Stomach (tissue), 9 donors: ENCODE data around the gene MPG. TPM values are rescaled to one million over a fixed set of nuclear protein-coding genes. Genes with fewer than 3 reads are reported as not detected.
"Not testable (repeated sequence)": the region's sequence is repeated elsewhere in the genome, so short reads cannot be mapped to it uniquely, and the experiment has no call there.

Experiments used
- DNase-seq, 2 donors: peaks; one replicate each; pipeline versions ENCODE4 v3.0.0 to v3.0.0-alpha.2; 2013 to 2019
- H3K27ac ChIP-seq, 5 donors: fragments of 200-600 bp in 4 of 5; sonication (generic) in 4 of 5; one replicate each; pipeline ENCODE4 v1.5.1; 2013 to 2019; ENCODE audit warnings: mild to moderate bottlenecking in 1 of 5, moderate library complexity in 1 of 5
- H3K27me3 ChIP-seq, 3 donors: fragments of 200-600 bp; sonication (generic); one replicate each; pipeline ENCODE4 v1.5.1; 2017 to 2019; ENCODE audit warnings: mixed run types in 1 of 3
- H3K36me3 ChIP-seq, 4 donors: fragments of 200-600 bp; sonication (generic); 1 replicate in 3 of 4; 2 replicates in 1 of 4; pipeline ENCODE4 v1.5.1; 2016 to 2019
- H3K4me1 ChIP-seq, 4 donors: fragments of 200-600 bp; sonication (generic); one replicate each; pipeline ENCODE4 v1.5.1; 2016 to 2019
- H3K4me3 ChIP-seq, 4 donors: fragments of 200-600 bp; sonication (generic) in 3 of 4; one replicate each; pipeline ENCODE4 v1.5.1; 2016 to 2019; ENCODE audit warnings: mild to moderate bottlenecking in 1 of 4
- H3K9me3 ChIP-seq, 4 donors: fragments of 200-600 bp; sonication (generic); one replicate each; pipeline ENCODE4 v1.5.1; 2016 to 2019
- EP300 ChIP-seq: sonication (generic); formaldehyde crosslinking; IDR thresholded peaks from one replicate; pipeline ENCODE4 v1.6.1; 2017; ENCODE audit warnings: antibody characterized with exemption
- POLR2A ChIP-seq, 4 donors: fragments of 450-650 bp; IDR thresholded peaks; one replicate each; pipeline ENCODE4 v1.6.1; 2016; ENCODE audit warnings: antibody characterized with exemption in 4 of 4, control low read depth in 2 of 4, mild to moderate bottlenecking in 1 of 4, moderate library complexity in 1 of 4
- POLR2AphosphoS5 ChIP-seq, 3 donors: sonication (generic); formaldehyde crosslinking; IDR thresholded peaks; one replicate each; pipeline ENCODE4 v1.6.1; 2016; ENCODE audit warnings: antibody characterized with exemption in 3 of 3
- WGBS, 5 donors: extraction: QIAGEN DNeasy Blood & Tissue Kit in 3 of 5; methylation state at CpG; one replicate each; pipeline versions ENCODE4 v1.1.5 to v1.1.7; 2013 to 2018; 5-methylcytosine and 5-hydroxymethylcytosine counted together
- intact Hi-C: fragments of 100-400 bp; cut with DNase I; formaldehyde crosslinking; loops from one replicate; pipeline ENCODE4 v1.15.1; 2023; ENCODE audit warnings: low total_unique reads
- polyA plus RNA-seq, 3 donors: library from polyadenylated mRNA; stranded (reverse); fragments of 200-250 nt; gene quantifications; one replicate each; pipeline ENCODE4 v1.2.3, GENCODE V29; 2013
- total RNA-seq, 5 donors: library from RNA; depleted of rRNA; stranded (reverse); fragments of >200 nt; gene quantifications; one replicate each; pipeline versions ENCODE4 v1.1.0 to v1.2.3, GENCODE V29; 2014 to 2016
- TF ChIP-seq, protein P1 (sequence below), 7 experiments: fragments of 450-650 bp in 4 of 7; fragments of 200-600 bp in 3 of 7; sonication (generic) in 3 of 7; IDR thresholded peaks; one replicate each; pipeline ENCODE4 v1.5.1; 2016 to 2019; ENCODE audit warnings: antibody characterized with exemption in 7 of 7, control low read depth in 2 of 7, mild to moderate bottlenecking in 1 of 7
- donor health status: healthy with polysubstance abuse.
- donor health status: Bipolar disorder and iron deficiency.
- donor health status: healthy.

Gene MPG
- total and polyA plus RNA-seq, 8 donors, result 33.3 to 112 (median 89.3) TPM

DNA sequence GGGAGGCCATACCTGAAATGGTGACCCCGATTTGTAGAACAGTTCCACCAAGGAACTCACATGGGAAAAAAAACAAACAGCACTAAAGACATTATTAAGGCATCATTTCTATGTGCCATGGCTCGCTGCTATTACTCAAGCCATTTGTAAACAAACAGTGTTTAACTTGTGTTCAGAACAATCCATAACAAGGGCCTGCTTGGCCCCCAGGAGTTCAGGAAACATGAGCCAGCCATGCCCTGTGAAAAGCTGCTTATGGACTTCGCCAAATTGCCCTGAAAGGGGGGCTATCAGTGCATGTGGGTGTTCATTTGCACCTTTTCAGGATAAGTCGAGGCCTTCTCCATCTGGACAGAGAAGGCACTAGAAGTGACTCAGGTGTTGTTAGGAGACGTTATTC is 32.6 kb upstream of the MPG start:
- peaks cover 0 to 8% (median 0%) of the 10 kb centered on the region in 4 donors for H3K4me1 ChIP-seq
- no peak overlapping the region for H3K27ac ChIP-seq
- WGBS, 5 donors, result 68 to 78% (median 74%) methylated on average over 5 of the region's 5 CpGs
- no peaks in the 10 kb centered on the region for H3K9me3 ChIP-seq
- peak in 1 of 2 donors; percentile 22 for DNase-seq
- intact Hi-C loops, result no loop called here
- no peak for TF ChIP-seq POLR2AphosphoS5 (IDR thresholded peaks at IDR 0.05)
- H3K36me3 ChIP-seq, result peaks cover 11 to 74% (median 59%) of the 10 kb centered on the region in 4 donors
- no peak overlapping the region for H3K4me3 ChIP-seq
- H3K27me3 ChIP-seq, result no peaks in the 10 kb centered on the region

DNA sequence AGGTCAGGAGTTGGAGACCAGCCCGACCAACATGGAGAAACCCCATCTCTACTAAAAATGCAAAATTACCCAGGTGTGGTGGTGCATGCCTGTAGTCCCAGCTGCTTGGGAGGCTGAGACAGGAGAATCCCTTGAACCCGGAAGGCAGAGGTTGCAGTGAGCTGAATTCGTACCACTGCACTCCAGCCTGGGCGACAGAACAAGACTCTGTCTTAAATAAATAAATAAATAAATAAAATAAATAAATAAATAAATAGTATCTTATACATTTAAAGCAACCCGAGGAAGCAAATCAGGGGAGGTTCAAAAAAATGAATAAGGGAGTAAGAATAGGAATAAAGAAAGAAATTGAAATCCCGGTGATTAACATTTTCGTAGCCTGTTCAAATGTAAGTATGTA is 31.5 kb upstream of the MPG start:
- H3K36me3 ChIP-seq, result peaks cover 11 to 83% (median 66%) of the 10 kb centered on the region in 4 donors
- H3K9me3 ChIP-seq, H3K27ac ChIP-seq, H3K27me3 ChIP-seq, intact Hi-C loops, DNase-seq, H3K4me3 ChIP-seq: not testable (repeated sequence)
- peaks cover 0 to 16% (median 5%) of the 10 kb centered on the region in 4 donors for H3K4me1 ChIP-seq
- 95 to 99% (median 96%) methylated on average over 7 of the region's 7 CpGs for WGBS, 5 donors

DNA sequence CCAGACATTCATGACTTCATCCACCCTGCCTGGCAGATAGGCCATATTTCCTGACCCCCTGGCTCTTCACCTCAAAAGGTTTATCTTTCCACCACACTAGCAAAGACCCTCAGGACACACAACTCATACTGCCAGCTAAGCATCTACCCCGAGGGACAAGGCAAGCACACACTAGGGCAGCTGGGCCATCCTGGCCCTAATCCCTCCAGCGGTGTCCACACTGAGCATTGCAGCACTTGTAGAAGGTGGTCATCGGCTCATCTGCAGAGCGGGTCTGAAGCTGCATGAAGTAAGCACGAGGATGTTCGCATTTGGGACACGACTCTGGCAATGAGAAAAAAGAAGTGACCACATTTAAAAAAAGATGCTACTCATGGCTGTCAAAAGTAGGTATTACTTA is 30.8 kb upstream of the MPG start:
- Histone ChIP-seq H3K27ac (no peak overlapping the region), H3K36me3 (peaks cover 11 to 77% (median 64%) of the 10 kb centered on the region in 4 donors), H3K9me3 (no peaks in the 10 kb centered on the region), H3K4me1 (peaks cover 7 to 23% (median 10%) of the 10 kb centered on the region in 4 donors), H3K27me3 (no peaks in the 10 kb centered on the region), H3K4me3 (no peak overlapping the region)
- DNase-seq, result no peak
- intact Hi-C loops, result no loop called here
- TF ChIP-seq EP300, result no peak
- TF ChIP-seq POLR2AphosphoS5 (IDR thresholded peaks at IDR 0.05), result no peak
- no peak for TF ChIP-seq POLR2A (IDR thresholded peaks at IDR 0.05)
- TF ChIP-seq, protein P1, sequence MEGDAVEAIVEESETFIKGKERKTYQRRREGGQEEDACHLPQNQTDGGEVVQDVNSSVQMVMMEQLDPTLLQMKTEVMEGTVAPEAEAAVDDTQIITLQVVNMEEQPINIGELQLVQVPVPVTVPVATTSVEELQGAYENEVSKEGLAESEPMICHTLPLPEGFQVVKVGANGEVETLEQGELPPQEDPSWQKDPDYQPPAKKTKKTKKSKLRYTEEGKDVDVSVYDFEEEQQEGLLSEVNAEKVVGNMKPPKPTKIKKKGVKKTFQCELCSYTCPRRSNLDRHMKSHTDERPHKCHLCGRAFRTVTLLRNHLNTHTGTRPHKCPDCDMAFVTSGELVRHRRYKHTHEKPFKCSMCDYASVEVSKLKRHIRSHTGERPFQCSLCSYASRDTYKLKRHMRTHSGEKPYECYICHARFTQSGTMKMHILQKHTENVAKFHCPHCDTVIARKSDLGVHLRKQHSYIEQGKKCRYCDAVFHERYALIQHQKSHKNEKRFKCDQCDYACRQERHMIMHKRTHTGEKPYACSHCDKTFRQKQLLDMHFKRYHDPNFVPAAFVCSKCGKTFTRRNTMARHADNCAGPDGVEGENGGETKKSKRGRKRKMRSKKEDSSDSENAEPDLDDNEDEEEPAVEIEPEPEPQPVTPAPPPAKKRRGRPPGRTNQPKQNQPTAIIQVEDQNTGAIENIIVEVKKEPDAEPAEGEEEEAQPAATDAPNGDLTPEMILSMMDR (IDR thresholded peaks at IDR 0.05), result no peak
- WGBS, 5 donors, result 94 to 97% (median 97%) methylated on average over 7 of the region's 7 CpGs

DNA sequence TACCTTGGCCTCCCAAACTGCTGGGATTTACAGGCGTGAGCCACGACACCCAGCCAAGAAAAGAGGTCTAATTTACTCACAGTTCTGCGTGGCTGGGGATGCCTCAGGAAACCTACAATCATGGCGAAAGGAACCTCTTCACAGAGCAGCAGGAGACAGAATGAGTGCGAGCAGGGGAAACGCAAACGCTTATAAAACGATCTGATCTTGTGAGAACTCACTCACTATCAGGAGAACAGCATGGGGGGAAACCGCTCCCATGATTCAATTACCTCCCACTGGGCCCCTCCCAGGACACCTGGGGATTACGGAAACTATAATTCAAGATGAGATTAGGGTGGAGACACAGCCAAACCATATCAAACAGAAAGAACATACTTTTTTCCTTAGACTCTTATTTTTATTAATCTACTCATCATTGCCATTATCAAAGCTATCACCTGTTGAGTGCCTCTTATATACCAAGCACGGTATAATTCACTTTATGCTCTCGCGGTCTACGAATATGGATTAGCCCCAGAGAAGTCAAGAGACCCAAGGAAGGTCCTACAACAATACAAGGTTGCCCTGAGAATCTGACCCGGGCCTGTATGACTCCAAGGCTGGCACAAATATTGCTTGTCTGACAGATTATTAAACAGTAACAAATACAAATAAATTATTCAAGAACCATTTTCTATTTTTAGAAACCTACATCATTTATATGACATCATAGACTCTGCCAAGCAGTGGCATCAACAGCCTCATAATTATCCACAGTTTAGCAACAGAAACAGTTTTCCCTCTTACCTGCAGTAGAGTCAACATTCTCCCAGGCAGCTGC is 27.0 kb upstream of the MPG start:
- DNase-seq, result no peak
- H3K27me3 ChIP-seq, result no peaks in the 10 kb centered on the region
- H3K27ac ChIP-seq, result no peak overlapping the region
- 88 to 93% (median 91%) methylated on average over 15 of the region's 15 CpGs for WGBS, 5 donors
- peaks cover 13 to 48% (median 25%) of the 10 kb centered on the region in 4 donors for H3K4me1 ChIP-seq
- H3K4me3 ChIP-seq, result no peak overlapping the region
- TF ChIP-seq, protein P1 (IDR thresholded peaks at IDR 0.05), result no peak
- TF ChIP-seq POLR2AphosphoS5 (IDR thresholded peaks at IDR 0.05) (no peak), EP300 (no peak), POLR2A (IDR thresholded peaks at IDR 0.05) (no peak)
- H3K9me3 ChIP-seq, result no peaks in the 10 kb centered on the region
- intact Hi-C loops, result no loop called here
- peaks cover 14 to 58% (median 49%) of the 10 kb centered on the region in 4 donors for H3K36me3 ChIP-seq

DNA sequence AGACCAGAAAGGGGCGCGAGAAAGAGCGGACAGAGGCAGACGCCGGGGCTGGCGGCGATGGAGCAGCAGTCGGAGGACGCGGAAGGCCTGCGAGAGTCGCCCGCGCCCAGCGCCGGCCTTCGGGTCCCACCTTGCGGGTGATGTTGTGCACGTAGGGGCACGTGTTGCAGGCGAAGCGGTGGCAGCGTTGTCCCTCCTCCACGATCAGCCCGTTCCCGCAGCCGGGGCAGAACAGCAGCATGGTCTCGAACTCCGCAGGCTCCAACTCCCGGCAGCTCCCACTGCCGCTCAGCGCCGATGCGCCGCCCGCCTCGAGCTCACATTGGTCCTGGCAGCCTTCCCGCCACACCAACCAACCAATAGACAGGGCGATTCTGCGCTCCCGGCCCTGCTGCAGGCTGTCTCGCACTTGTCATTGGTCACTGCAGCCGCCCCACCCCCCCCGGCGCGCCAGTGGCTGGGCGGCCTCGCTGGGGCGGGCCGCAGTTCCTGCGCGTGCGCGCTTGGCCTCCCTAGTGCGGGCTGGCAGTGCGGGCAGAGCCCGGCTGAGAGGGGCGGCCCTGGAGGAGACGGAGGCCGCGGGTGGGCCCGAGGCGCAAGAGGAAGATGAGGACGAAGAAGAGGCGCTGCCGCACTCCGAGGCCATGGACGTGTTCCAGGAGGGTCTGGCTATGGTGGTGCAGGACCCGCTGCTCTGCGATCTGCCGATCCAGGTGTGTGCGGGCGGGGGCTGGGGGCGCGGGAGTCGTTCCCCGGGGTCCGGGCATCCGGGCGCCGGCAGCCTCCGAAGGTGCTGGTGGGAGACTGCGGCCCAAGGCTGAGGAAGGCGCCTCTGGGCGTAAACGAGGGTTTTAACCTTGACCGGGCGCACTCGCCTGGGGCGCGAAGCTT is 24.4 kb upstream of the MPG start, which contains the start of the genes POLR3K and SNRNP25:
POLR3K (minus strand) TSS at position 263 of the 891 bp plus-strand sequence; CDS start at position 241, 22 bp downstream.
SNRNP25 (plus strand) TSS at position 483 of the 891 bp plus-strand sequence; CDS start at position 672, 189 bp downstream.
- peak within 1 kb of the TSS; percentile 73 to 88 (median 83) for H3K27ac ChIP-seq
- H3K4me3 ChIP-seq, result peak within 1 kb of the TSS; percentile 79 to 96 (median 83)
- peaks cover 13 to 48% (median 25%) of the 10 kb centered on the region in 4 donors for H3K4me1 ChIP-seq
- DNase-seq, result peak; percentile 99 to 100
- no peaks in the 10 kb centered on the region for H3K9me3 ChIP-seq
- peaks cover 28 to 61% (median 54%) of the 10 kb centered on the region in 4 donors for H3K36me3 ChIP-seq
- WGBS, 5 donors, result 0 to 1% (median 0%) methylated on average over 66 to 91 of the region's 91 CpGs
- no peak for TF ChIP-seq EP300
- peak; percentile 53 to 83 (median 76) for TF ChIP-seq POLR2AphosphoS5 (IDR thresholded peaks at IDR 0.05)
- no peaks in the 10 kb centered on the region for H3K27me3 ChIP-seq
- intact Hi-C loops, result no loop called here
